ENCODE data around the gene CHORDC1.
"Not testable (repeated sequence)": the region's sequence is repeated elsewhere in the genome, so short reads cannot be mapped to it uniquely, and the experiment has no call there.

The CHORDC1 gene

DNA sequence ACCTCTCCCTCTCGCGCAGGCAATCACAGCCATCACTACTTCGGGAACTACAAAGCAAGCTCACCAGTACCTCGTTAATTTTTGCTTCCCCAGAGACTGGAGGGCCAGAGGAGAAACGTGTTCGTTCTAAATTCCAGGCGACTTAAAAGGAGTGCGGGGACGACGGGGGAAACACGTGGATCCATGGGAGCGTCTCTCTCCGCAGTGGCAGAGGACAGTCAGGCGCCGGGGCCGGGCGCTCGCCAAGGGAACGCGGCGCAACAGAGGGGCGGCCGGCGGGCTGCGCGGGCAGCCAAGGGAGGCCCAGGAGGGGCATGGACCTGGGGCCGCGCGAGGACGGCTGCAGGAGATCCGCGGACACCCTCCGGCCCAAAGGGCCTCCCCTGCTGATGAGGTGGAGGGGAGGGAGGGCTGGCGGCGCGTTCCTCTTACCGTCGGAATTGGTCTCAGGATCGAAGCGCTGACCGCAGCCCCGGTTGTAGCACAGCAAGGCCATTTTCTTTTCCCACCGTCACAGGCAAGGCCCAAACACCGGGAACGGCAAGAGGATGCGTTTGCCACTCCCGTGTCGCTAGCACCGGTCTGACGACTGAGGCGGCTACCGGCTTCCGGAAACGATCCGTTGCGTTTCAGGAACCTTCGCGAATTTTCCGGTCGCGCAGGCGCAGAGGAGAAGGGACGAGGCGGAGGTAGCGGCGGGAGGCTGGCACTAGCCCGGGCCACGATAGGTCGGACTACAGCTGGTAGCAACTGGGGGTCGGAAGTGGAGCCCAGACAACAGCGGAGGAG is at the start of gene CHORDC1:
Gene CHORDC1 (minus strand): TSS at position 591 of the 789 bp plus-strand sequence. CDS start 95 bp downstream, at position 496.
- in situ Hi-C loops (cut with HindIII; ENCODE audit: low pct_ligation_motif_present, low pct_unique_long_range_greater_than_20kb, low sequenced_read_pairs): no loop called here
- DNase-seq: peak; percentile 88

DNA sequence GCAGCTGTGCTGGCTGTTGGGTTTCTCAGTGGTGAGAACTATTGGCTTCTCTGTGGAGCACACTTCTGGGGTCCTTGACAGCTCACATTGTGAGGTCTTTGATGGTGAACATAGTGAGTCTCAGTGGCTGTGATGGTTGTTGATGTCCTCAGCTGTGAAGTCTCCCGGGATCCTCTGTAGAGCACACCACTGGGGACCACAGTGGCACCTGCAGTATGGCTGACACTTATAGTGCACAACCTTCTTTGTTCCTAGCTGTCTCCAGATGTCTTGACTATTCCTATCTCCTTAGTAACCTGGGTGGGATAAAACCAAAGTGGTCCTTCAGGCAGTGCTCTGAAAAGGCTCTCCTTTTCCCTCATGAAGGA is 34.3 kb upstream of the CHORDC1 start:
- in situ Hi-C loops (cut with HindIII; ENCODE audit: low pct_ligation_motif_present, low pct_unique_long_range_greater_than_20kb, low sequenced_read_pairs): no loop called here
- no peak for DNase-seq

DNA sequence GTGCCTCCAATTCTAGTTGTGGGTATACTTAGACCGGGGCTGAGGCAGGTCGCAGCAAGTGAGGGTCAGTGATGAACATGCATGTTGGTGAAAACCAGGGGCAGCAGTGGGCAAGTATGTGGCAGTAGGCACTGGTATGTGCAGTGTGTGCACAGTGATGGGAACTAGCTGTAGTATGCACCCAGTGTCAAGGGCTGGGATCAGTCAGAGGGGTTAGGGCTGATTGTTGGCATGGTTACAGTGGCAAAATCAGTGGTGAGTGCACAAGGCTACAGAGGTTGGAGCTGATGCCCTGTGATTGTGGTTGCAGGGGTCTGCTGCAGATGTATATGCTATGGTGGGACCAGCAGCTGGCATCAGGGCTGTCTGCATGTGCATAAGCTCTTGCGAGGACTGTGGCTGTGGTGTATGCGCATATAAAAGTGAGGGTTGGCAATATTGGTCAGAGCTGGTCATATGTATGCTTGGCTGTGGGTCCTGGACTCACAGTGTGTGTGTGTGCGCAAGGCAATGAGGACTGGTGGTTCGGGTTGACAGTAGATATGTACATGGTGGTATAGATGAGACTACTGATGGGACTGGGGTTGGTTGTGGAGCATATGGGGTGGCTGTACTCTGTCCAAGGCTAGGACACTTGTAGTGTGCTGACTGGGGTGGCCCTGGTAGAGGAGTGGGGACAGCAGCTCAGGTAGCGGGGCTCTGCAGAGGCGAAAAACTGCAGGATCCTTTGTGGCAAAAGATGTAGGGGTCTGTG is 33.7 kb upstream of the CHORDC1 start:
- in situ Hi-C loops (cut with HindIII; ENCODE audit: low pct_ligation_motif_present, low pct_unique_long_range_greater_than_20kb, low sequenced_read_pairs): no loop called here
- DNase-seq: no peak

DNA sequence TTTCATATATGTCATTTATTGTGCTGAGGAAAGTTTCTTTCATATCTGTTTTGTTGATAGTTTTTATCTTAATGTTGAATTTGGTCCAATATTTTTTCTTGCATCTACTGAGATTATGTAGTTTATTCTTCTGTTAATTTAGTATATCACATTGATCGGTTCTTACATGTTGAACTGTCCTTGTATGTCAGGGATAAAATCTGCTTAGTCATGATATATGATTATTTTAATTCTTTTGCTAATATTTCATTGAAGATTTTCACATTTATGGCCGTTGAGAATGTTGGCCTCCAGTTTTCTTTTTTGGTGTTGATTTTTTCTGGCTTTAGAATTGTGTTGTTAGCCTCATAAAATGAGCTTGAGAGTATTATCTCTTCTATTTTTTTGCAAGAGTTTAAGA is 31.2 kb upstream of the CHORDC1 start:
- in situ Hi-C loops (cut with HindIII; ENCODE audit: low pct_ligation_motif_present, low pct_unique_long_range_greater_than_20kb, low sequenced_read_pairs): no loop called here
- no peak for DNase-seq

DNA sequence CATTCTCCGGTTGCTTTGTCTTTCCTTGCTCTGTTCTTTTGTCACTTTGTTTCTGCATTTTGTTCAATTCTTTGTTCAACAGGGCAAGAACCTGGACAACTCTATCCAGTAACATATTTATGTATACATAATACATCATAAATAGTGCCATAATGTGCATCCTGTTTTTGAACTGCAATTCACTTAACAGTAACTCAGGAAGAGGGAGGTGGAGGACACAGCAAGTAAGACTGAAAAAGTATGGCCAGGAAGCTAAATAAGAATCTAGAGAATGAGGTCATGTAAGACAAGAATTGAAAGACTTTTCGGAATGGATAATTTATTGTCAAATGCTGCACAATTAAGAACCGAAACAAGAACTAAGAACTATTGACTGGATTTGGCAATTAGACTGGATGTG is 29.2 kb upstream of the CHORDC1 start:
- no peak for DNase-seq
- in situ Hi-C loops (cut with HindIII; ENCODE audit: low pct_ligation_motif_present, low pct_unique_long_range_greater_than_20kb, low sequenced_read_pairs): no loop called here

DNA sequence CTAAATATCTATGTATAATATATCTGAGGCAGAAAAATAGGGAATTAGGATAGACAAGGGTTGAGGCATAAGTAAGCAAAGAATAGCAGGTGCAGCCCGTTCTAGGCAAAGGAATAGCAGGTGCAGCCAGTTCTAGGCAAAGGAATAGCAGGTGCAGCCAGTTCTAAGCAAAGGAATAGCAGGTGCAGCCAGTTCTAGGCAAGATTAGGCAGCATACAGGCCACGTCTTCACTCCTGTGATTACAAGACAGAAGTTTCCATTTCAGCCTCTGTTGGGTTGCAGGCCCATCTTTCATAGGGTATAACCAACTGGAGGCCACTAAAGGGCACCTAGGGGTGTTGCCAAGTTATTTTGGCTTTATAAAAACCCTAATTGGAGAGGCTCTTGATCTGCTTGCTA is 28.8 kb upstream of the CHORDC1 start:
- in situ Hi-C loops (cut with HindIII; ENCODE audit: low pct_ligation_motif_present, low pct_unique_long_range_greater_than_20kb, low sequenced_read_pairs): no loop called here
- no peak for DNase-seq

DNA sequence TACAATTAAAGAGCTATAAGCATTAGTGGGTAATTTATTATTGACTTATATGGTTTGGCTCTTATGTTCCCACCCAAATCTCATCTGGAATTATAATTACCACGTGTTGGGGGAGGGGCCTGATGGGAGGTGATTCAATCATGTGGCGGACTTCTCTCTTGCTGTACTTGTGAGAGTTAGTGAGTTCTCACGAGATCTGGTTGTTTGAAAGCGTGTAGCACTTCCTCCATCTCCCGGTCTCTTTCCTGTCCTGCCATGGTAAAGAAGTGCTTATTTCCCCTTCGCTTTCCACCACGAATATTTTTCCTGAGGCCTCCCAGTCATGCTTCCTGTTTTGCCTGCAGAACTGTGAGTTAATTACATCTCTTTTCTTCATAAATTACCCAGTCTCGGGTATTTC is 28.1 kb upstream of the CHORDC1 start:
- in situ Hi-C loops (cut with HindIII; ENCODE audit: low pct_ligation_motif_present, low pct_unique_long_range_greater_than_20kb, low sequenced_read_pairs): no loop called here
- no peak for DNase-seq

DNA sequence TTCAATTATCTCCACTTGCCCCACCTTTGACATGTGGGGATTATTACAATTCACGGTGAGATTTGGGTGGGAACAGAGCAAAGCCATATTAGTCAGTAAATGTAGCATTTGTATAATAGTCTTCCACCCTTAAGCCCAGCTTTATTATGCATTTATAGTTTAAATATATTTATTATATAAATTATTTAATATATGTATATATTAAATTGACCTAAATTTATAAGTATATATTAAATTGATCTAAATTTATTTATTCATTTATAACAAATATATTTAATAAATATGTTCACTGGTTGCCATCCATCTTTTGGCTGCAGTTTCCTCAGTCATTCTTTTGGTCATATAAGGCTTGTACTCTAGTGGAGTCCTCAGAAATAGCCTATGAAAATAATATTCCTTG is 23.6 kb upstream of the CHORDC1 start:
- no peak for DNase-seq
- in situ Hi-C loops (cut with HindIII; ENCODE audit: low pct_ligation_motif_present, low pct_unique_long_range_greater_than_20kb, low sequenced_read_pairs): no loop called here

DNA sequence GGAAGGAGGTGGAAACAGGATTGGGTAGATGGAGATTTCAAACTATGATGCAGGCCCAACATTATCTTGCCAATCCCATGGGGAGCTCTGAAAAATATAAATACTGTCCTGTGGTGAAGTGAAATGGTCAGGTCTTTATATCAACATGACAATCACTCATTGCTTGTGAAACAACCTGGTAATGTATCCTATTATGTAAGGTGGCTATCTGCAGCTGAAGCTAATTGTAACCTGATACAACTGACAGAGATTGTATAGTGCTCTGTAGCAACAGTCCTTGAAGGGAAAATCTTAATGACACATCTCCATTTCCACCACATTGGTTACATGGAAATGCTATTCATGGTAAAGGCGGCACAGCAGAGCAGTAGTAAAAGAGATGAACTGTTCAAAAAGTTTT is 20.7 kb upstream of the CHORDC1 start:
- no peak for DNase-seq
- in situ Hi-C loops (cut with HindIII; ENCODE audit: low pct_ligation_motif_present, low pct_unique_long_range_greater_than_20kb, low sequenced_read_pairs): no loop called here

DNA sequence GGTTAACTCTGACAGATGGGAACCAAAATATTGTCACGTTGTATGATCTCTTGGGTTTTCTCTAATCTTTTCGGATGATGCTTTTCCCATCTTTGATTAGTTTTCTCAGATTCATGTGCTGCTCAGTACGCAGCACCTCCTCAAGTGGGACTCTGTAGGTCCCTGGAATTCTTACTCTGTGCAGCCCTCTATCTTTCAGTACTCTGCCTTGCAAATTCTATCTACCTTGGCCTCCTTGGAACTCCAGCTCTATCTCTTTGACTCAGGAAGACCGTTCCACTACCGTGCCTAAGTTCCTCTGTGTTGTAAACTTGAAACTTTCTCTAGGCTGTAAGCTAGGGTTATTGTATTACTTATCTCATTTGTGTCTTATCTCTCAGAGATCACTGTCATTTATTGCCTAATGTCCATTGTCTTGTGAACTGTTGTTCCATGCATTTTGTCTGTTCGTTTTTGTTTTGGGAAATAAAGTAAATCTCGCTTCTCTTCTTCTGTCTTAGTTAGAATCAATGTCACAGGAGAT is 20.1 kb upstream of the CHORDC1 start:
- in situ Hi-C loops (cut with HindIII; ENCODE audit: low pct_ligation_motif_present, low pct_unique_long_range_greater_than_20kb, low sequenced_read_pairs): no loop called here

DNA sequence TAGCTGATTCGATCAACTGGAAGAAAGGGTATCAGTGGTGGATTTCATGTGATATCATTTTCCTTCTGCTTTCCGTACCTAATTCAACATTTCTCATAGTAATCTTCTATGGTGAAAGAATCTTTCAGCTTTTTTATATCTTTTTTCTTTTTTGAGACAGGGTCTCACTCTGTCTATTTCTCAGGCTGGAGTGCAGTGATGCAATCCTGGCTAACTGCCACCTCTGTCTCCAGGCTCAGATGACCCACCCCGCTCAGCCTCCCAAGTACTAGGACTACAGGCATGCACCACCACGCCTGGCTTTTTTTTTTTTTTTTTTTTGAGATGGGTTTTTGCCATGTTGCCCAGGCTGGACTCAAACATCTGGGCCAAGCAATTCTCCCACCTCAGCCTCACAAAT is 18.6 kb upstream of the CHORDC1 start:
- no peak for DNase-seq
- in situ Hi-C loops (cut with HindIII; ENCODE audit: low pct_ligation_motif_present, low pct_unique_long_range_greater_than_20kb, low sequenced_read_pairs): no loop called here

More for the DNA sequence above, 20.1 kb upstream of the CHORDC1 start:
- no peak for DNase-seq

DNA sequence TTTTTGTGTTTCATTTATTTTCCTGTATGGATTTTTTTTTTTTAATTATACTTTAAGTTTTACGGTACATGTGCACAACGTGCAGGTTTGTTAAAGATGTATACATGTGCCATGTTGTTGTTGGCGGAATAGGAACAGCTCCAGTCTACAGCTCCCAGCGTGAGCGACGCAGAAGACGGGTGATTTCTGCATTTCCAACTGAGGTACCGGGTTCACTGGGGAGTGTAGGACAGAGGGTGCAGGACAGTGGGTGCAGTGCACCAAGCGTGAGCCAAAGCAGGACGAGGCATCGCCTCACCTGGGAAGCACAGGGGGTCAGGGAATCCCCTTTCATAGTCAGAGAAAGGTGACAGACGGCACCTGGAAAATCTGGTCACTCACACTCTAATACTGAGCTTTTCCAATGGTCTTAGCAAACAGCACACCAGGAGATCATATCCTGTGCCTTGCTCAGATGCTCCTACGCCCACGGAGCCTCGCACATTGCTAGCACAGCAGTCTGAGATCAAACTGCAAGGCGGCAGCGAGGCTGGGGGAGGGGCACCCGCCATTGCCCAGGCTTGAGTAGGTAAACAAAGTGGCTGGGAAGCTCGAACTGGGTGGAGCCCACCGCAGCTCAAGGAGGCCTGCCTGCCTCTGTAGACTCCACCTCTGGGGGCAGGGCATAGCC is 17.3 kb upstream of the CHORDC1 start:
- in situ Hi-C loops (cut with HindIII; ENCODE audit: low pct_ligation_motif_present, low pct_unique_long_range_greater_than_20kb, low sequenced_read_pairs): not testable (repeated sequence)

DNA sequence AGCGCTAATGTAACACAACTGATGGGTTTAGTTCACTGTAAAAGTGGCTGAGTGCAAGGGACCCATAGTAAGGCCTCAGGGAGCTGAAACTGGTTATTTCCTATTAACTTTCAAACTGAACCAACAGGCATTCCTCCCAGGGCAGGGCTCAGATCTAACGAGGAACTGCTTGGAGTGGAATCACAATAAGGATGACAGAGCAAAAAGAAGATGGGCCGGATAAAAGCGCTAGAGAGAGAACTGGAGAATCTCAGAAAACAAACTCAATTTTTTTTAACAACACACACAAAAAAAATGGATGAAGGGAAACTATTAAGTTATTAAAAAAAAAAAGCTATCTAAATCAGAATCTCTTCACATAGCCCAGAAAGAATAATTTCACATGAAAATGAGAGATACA is 14.2 kb upstream of the CHORDC1 start:
- no peak for DNase-seq
- in situ Hi-C loops (cut with HindIII; ENCODE audit: low pct_ligation_motif_present, low pct_unique_long_range_greater_than_20kb, low sequenced_read_pairs): no loop called here

More for the DNA sequence above, 17.3 kb upstream of the CHORDC1 start:
- not testable (repeated sequence) for DNase-seq

DNA sequence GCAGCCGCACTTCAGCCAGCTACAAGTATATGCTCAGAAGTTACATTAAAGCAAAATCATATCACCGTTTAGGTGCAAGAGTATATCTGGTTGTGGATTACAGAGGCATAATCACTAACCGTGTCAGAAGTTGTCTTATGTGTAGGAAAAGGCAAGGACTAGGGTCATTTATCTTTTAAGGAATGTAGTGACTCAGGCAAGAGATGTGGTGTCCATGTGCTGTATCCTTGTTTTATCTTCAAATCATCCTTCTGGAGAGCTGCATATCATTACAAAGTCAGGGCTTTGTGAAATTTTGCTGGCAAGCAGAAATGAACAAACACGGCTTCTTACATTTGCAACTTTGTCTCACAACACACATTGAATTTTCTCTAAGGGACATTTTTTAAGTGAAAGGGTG is 12.7 kb upstream of the CHORDC1 start:
- in situ Hi-C loops (cut with HindIII; ENCODE audit: low pct_ligation_motif_present, low pct_unique_long_range_greater_than_20kb, low sequenced_read_pairs): no loop called here
- DNase-seq: no peak

DNA sequence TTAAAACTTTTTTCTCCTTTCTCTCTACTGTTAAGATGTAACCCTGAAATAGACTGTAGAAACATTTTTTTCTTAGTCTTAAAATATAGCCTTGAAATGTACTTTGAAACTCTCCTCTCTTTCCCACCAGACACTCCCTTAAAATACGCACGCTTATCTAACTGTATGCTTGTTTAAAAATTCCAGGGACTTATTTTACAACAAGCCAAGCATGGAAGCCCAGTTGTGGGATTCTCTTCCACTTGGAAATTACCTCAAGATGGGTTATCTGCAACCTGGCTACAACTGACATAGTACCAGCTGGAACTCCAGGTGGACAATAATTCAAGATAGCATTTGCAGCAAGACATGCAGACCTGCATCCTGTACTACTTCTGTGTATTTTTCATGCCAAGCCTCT is 12.1 kb upstream of the CHORDC1 start:
- no peak for DNase-seq
- in situ Hi-C loops (cut with HindIII; ENCODE audit: low pct_ligation_motif_present, low pct_unique_long_range_greater_than_20kb, low sequenced_read_pairs): no loop called here

DNA sequence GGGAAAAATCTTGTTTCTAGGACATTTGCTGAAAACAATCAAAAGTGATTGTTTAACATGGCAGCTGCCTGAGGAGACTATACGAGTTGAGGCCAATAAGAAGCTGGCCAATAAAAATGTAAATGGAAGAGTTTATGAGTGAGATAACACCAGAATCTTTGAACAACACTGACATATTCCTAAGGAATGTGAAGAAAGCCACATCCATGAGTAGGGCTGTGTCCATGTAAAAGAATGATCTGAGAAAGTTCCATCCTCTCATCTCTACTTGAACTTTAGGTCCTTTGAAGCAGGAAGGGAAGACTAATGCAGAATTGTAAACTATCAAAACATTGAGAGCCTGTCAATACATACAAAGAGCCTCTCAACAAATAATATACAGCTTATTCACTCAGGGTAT is 6.9 kb upstream of the CHORDC1 start:
- DNase-seq: peak; percentile 22
- in situ Hi-C loops (cut with HindIII; ENCODE audit: low pct_ligation_motif_present, low pct_unique_long_range_greater_than_20kb, low sequenced_read_pairs): no loop called here

DNA sequence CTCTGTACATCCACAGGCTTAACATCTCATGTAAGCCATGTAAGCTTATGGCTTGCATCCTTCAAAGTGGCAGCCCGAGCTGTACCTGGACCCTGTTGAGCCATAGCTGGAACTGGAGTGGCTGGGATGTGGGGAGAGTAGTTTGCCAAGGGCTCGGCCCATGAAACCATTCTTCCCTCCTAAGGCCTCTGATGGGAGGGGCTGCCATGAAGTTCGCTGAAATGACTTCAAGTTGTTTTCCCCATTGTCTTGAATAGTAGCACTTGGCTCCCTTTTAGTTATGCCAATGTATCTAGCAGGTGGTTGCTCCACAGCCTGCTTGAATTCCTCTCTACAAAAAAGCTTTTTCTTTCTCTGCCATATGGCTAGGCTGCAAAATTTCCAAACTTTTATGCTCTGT is 5.2 kb upstream of the CHORDC1 start:
- no peak for DNase-seq
- in situ Hi-C loops (cut with HindIII; ENCODE audit: low pct_ligation_motif_present, low pct_unique_long_range_greater_than_20kb, low sequenced_read_pairs): no loop called here

DNA sequence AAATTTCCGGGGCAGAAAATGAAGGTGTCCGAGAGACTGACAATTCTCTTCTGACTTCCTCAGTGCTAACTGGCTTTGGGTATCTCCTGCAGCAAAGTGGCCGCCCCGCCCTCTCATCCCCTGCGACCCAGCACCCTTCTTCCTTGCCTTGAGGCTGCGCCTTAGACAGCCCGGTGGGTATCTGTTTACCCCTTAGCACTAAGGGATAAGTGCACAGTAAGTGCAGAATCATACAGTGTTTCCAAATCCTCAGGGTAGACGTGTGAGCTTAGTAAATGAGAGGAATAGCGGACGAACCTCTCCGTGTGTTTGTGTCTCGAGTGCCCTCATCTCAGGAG is 368 bp upstream of the CHORDC1 start:
- in situ Hi-C loops (cut with HindIII; ENCODE audit: low pct_ligation_motif_present, low pct_unique_long_range_greater_than_20kb, low sequenced_read_pairs): no loop called here
- no peak for DNase-seq

DNA sequence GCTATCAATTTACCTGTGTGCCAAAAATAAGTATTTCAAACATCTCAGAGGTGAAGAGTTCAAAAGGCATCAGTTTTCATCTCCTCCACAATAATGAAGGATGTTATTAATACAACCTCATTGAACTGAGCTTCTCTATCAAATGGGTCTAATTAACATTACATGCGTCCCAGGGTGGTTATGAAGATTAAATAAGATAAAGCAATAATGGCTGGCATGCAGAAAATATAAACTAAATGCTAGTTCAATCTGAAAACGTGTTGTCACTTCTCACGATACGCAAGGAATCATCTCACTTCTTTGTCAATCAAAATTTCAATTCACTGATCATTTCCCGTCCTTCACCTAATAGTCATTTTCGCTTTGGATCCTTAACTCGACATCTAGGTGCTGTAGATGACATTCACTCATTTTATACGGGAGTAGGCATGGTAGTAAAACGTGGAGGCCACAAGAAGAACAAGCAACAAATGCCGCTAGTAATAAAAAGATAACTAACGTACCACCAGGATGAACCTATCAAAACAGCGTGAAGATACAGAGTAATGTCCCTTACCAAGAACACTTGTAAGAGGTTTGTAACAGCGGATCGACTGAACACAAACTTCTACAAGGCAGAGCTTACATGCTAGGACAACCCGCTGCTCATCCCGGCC is 918 bp downstream of the CHORDC1 start:
- DNase-seq: peak; percentile 19
- in situ Hi-C loops (cut with HindIII; ENCODE audit: low pct_ligation_motif_present, low pct_unique_long_range_greater_than_20kb, low sequenced_read_pairs): no loop called here
